Subcutaneous adipose tissue (tissue), 4 donors: ENCODE results near the gene SOX13. TPM values are rescaled to one million over a fixed set of nuclear protein-coding genes. Genes with fewer than 3 reads are reported as not detected.

Experiments
- CTCF ChIP-seq: fragments of 450-650 bp; IDR thresholded peaks from one replicate; pipeline ENCODE4 v1.5.1; 2016; ENCODE audit warnings: low read depth, mild to moderate bottlenecking, control low read depth, antibody characterized with exemption, moderate library complexity
- total RNA-seq, 4 donors: library from RNA; depleted of rRNA; stranded (reverse); fragments of >200 nt; gene quantifications; one replicate each; pipeline ENCODE4 v1.1.0, GENCODE V29; 2016

The SOX13 gene
- 10 to 100 TPM; 12.7 to 79.7 (median 25.3) TPM for total RNA-seq

- TF ChIP-seq CTCF = no peak
Measured at GRCh38 chr1:204072931-204073836, at the start of gene SOX13. TSS of gene SOX13 (plus strand) at chr1:204073115. CDS start at chr1:204112916, 39,801 bp downstream.

- TF ChIP-seq CTCF = no peak
Measured at GRCh38 chr1:204025917-204026707, 46.8 kb upstream of the SOX13 start.

GRCh38 chr1:204027446-204027845, 45.5 kb upstream of the SOX13 start:
- TF ChIP-seq CTCF = no peak

- no peak for TF ChIP-seq CTCF
Measured at GRCh38 chr1:204029016-204029415, 43.9 kb upstream of the SOX13 start.

- TF ChIP-seq CTCF = no peak
Measured at GRCh38 chr1:204031098-204031710, 41.7 kb upstream of the SOX13 start.

GRCh38 chr1:204032642-204033235, 40.2 kb upstream of the SOX13 start:
- TF ChIP-seq CTCF = no peak
